Heart left ventricle (tissue), 13 donors: Measurements from ENCODE around the gene ZFYVE27.

ENCODE experiments used
- POLR2A ChIP-seq, 2 donors: fragments of 450-650 bp; IDR thresholded peaks; one replicate each; pipeline ENCODE4 v1.6.1; 2017; ENCODE audit warnings: antibody characterized with exemption in 2 of 2, mild to moderate bottlenecking in 2 of 2, moderate library complexity in 2 of 2
- TF ChIP-seq, protein P1 (sequence below), 12 donors: fragments of 200-600 bp; sonication (generic) in 4 of 12; IDR thresholded peaks; one replicate each; pipeline versions ENCODE4 v1.5.0 to v1.8.0; 2018 to 2022; ENCODE audit warnings: antibody characterized with exemption in 12 of 12, mild to moderate bottlenecking in 5 of 12
- donor health status: ischemic (EF 13 %, LVEDD 7.1; RV severe dilation, severe dysfunction).
- donor health status: DM: no; HTN: yes; CAD: no.
- donor health status: DM: no; HTN: no; CAD: no.
- donor health status: ischemic (EF 25% LVEDD 6.9; RV normal size, moderate dysfunction).
- donor health status: ischemic (EF 25% LVEDD 5.7; RV mildly dilated, moderate dysfunction).
- donor health status: ischemic (EF 35%, LVEDD 5.7; RV mildly dilated, moderate dysfunction).
- donor health status: nonischemic (EF 11% LVEDD 7.7; RV severe dilation, severe dysfunction).
- donor health status: DM: yes; HTN: yes; CAD: no.
- donor health status: PGD.
- donor health status: ischemic (EF 29% LVEDD 5.4; RV normal size, mild dysfunction).
- donor health status: nonischemic (EF 23%, LVEDD 6.1; RV moderate dilation, normal function).

DNA sequence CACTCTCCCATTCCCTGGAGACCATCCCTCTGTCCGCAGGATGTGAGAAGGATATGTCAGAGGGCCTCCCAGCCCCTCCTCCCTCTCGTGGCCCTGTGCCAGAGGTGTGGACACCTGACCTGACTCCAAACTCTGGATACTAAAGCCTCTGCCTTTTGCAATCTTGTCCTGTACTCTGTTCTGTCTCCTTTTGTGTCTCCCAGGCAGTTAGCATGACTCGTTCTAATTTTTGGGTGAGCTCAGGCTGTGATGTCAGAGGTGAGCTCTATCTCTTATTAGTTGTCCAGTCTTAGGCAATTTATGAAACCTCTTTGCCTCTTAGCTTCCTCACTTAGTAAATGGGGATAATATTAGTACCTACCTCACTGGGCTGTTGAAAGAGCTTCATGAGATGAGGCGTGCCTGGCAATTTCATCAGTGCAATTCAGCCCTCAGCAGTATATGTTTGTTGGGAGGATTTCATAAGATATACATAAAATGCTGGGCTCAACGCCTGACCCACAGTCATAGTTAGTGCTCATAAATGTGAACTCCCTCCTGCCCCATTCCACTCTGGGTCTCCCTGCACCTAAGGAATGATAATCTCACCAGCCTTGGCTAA lies 12.5 kb upstream of the ZFYVE27 start:
- TF ChIP-seq, protein P1, sequence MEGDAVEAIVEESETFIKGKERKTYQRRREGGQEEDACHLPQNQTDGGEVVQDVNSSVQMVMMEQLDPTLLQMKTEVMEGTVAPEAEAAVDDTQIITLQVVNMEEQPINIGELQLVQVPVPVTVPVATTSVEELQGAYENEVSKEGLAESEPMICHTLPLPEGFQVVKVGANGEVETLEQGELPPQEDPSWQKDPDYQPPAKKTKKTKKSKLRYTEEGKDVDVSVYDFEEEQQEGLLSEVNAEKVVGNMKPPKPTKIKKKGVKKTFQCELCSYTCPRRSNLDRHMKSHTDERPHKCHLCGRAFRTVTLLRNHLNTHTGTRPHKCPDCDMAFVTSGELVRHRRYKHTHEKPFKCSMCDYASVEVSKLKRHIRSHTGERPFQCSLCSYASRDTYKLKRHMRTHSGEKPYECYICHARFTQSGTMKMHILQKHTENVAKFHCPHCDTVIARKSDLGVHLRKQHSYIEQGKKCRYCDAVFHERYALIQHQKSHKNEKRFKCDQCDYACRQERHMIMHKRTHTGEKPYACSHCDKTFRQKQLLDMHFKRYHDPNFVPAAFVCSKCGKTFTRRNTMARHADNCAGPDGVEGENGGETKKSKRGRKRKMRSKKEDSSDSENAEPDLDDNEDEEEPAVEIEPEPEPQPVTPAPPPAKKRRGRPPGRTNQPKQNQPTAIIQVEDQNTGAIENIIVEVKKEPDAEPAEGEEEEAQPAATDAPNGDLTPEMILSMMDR (IDR thresholded peaks at IDR 0.05): no peak
- TF ChIP-seq POLR2A (IDR thresholded peaks at IDR 0.05): no peak
